ENCODE measurements around the gene CDC7.

- no peak for TF ChIP-seq SIN3A (IDR thresholded peaks at IDR 0.05; ENCODE audit: low read depth)
- TF ChIP-seq POLR2AphosphoS5 (IDR thresholded peaks at IDR 0.05; ENCODE audit: low read depth, low read length): no peak
- TF ChIP-seq CEBPB (IDR thresholded peaks at IDR 0.05; ENCODE audit: low read depth): no peak
- no peak for TF ChIP-seq JUND (IDR thresholded peaks at IDR 0.05)
Measured at GRCh38 chr1:91455334-91455733, 45.3 kb upstream of the CDC7 start.

All from HCT116 (cell line).